Uterus (tissue), 4 donors: ENCODE data around the gene S100A13. TPM values are rescaled to one million over a fixed set of nuclear protein-coding genes. Genes with fewer than 3 reads are reported as not detected.

Experiments
- DNase-seq, 2 donors: peaks; one replicate each; pipeline ENCODE4 v3.0.0-alpha.2; 2019 to 2020
- H3K27ac ChIP-seq, 2 donors: fragments of 200-600 bp; sonication (generic); 1 replicate in 1 of 2; 2 replicates in 1 of 2; pipeline ENCODE4 v1.5.1; 2016 to 2018
- H3K27me3 ChIP-seq, 2 donors: fragments of 200-600 bp; sonication (generic); one replicate each; pipeline ENCODE4 v1.5.1; 2018 to 2019; ENCODE audit warnings: control low read depth in 1 of 2
- H3K36me3 ChIP-seq, 2 donors: fragments of 200-600 bp; sonication (generic); one replicate each; pipeline ENCODE4 v1.5.1; 2019; ENCODE audit warnings: control low read depth in 1 of 2
- H3K4me1 ChIP-seq, 2 donors: fragments of 200-600 bp; sonication (generic); one replicate each; pipeline ENCODE4 v1.5.1; 2018 to 2019; ENCODE audit warnings: control low read depth in 1 of 2
- H3K4me3 ChIP-seq, 2 donors: fragments of 200-600 bp; sonication (generic); 1 replicate in 1 of 2; 2 replicates in 1 of 2; pipeline ENCODE4 v1.5.1; 2018 to 2019; ENCODE audit warnings: mild to moderate bottlenecking in 1 of 2
- H3K9me3 ChIP-seq, 2 donors: fragments of 200-600 bp; sonication (generic); one replicate each; pipeline ENCODE4 v1.5.1; 2019; ENCODE audit warnings: control low read depth in 1 of 2
- CTCF ChIP-seq, 4 experiments: fragments of 200-600 bp in 2 of 4; fragments of 450-650 bp in 2 of 4; sonication (generic) in 2 of 4; IDR thresholded peaks; one replicate each; pipeline ENCODE4 v1.5.1; 2016 to 2019; ENCODE audit warnings: antibody characterized with exemption in 4 of 4, mild to moderate bottlenecking in 2 of 4, moderate library complexity in 1 of 4
- POLR2A ChIP-seq, 2 donors: fragments of 450-650 bp; IDR thresholded peaks; one replicate each; pipeline ENCODE4 v1.6.1; 2016; ENCODE audit warnings: antibody characterized with exemption in 2 of 2, mild to moderate bottlenecking in 1 of 2, moderate library complexity in 1 of 2
- intact Hi-C: fragments of 100-400 bp; cut with DNase I; formaldehyde crosslinking; loops from one replicate; pipeline ENCODE4 v1.15.1; 2023; ENCODE audit warnings: low total_unique reads
- total RNA-seq, 4 donors: library from RNA; depleted of rRNA in 3 of 4; stranded (reverse); fragments of >200 nt in 3 of 4; gene quantifications; one replicate each; pipeline versions ENCODE4 v1.1.0 to v1.2.4, GENCODE V29; 2014 to 2023
- donor health status: DM: yes; HTN: yes; CAD: no.

S100A13 gene
- total RNA-seq, 4 donors from 2014 or later = 25.9 to 269 (median 126) TPM

DNA sequence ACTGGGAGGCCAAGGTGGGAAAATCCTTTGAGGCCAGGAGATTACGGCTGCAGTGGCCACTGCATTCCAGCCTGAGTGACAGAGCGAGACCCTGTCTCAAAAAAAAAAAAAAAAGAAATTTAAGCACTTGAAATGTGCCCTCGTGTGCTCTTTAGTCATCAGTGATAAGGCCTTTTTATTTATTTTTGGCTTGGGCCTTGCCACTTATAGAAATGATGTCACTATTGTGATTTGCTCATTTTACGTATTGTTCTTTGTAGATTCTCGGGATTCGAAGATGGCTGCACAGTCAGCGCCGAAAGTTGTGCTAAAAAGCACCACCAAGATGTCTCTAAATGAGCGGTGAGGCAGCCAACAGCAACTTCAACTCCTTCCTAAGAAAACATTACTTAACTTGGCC is 9.0 kb upstream of the S100A13 start:
- DNase-seq = no peak
- no peak overlapping the region for H3K4me3 ChIP-seq
- H3K27me3 ChIP-seq = no peaks in the 10 kb centered on the region
- peaks cover 0 to 2% of the 10 kb centered on the region in 2 donors for H3K36me3 ChIP-seq
- peak overlapping the region in 1 of 2 donors; percentile 100 for H3K27ac ChIP-seq
- no peak for TF ChIP-seq CTCF (IDR thresholded peaks at IDR 0.05)
- TF ChIP-seq POLR2A (IDR thresholded peaks at IDR 0.05) = no peak
- H3K9me3 ChIP-seq = no peaks in the 10 kb centered on the region
- H3K4me1 ChIP-seq = peaks cover 0 to 3% of the 10 kb centered on the region in 2 donors
- intact Hi-C loops = no loop called here

GRCh38 chr1:153635872-153636271 is 8.6 kb upstream of the S100A13 start:
- Histone ChIP-seq H3K27ac (peak overlapping the region in 1 of 2 donors; percentile 100), H3K27me3 (no peaks in the 10 kb centered on the region), H3K4me3 (peak overlapping the region in 1 of 2 donors; percentile 88), H3K9me3 (no peaks in the 10 kb centered on the region), H3K4me1 (peaks cover 0 to 3% of the 10 kb centered on the region in 2 donors), H3K36me3 (no peaks in the 10 kb centered on the region)
- intact Hi-C loops = no loop called here
- TF ChIP-seq POLR2A (IDR thresholded peaks at IDR 0.05) (no peak), CTCF (IDR thresholded peaks at IDR 0.05) (no peak)
- DNase-seq = no peak

- Histone ChIP-seq H3K4me1 (peaks cover 0 to 3% of the 10 kb centered on the region in 2 donors), H3K9me3 (no peaks in the 10 kb centered on the region), H3K27ac (peak within 1 kb of the TSS; percentile 99 to 100), H3K27me3 (no peaks in the 10 kb centered on the region), H3K4me3 (peak within 1 kb of the TSS; percentile 88 to 100), H3K36me3 (no peaks in the 10 kb centered on the region)
- TF ChIP-seq CTCF (IDR thresholded peaks at IDR 0.05) (peak in 1 of 4 experiments; percentile 5), POLR2A (IDR thresholded peaks at IDR 0.05) (peak; percentile 84 to 99)
- peak; percentile 99 for DNase-seq
- intact Hi-C loops = no loop called here
Measured at GRCh38 chr1:153633754-153634665, 6.7 kb upstream of the S100A13 start, which contains the start of gene CHTOP. TSS of gene CHTOP (plus strand) at chr1:153634066. CDS start at chr1:153636589, 2,523 bp downstream.

GRCh38 chr1:153633161-153633753 is 6.0 kb upstream of the S100A13 start:
- H3K27me3 ChIP-seq = no peaks in the 10 kb centered on the region
- peak overlapping the region; percentile 99 to 100 for H3K27ac ChIP-seq
- DNase-seq = no peak
- H3K36me3 ChIP-seq = no peaks in the 10 kb centered on the region
- intact Hi-C loops = no loop called here
- peaks cover 0 to 3% of the 10 kb centered on the region in 2 donors for H3K4me1 ChIP-seq
- peak overlapping the region; percentile 88 to 100 for H3K4me3 ChIP-seq
- H3K9me3 ChIP-seq = no peaks in the 10 kb centered on the region
- no peak for TF ChIP-seq POLR2A (IDR thresholded peaks at IDR 0.05)

GRCh38 chr1:153631047-153632022 is 4.0 kb upstream of the S100A13 start:
- no peak for DNase-seq
- H3K27me3 ChIP-seq = no peaks in the 10 kb centered on the region
- H3K4me3 ChIP-seq = no peak overlapping the region
- H3K36me3 ChIP-seq = no peaks in the 10 kb centered on the region
- intact Hi-C loops = no loop called here
- peaks cover 0 to 7% of the 10 kb centered on the region in 2 donors for H3K4me1 ChIP-seq
- TF ChIP-seq POLR2A (IDR thresholded peaks at IDR 0.05) = no peak
- no peak for TF ChIP-seq CTCF (IDR thresholded peaks at IDR 0.05)
- no peaks in the 10 kb centered on the region for H3K9me3 ChIP-seq
- no peak overlapping the region for H3K27ac ChIP-seq
